ENCODE measurements around the gene POR. TPM values are rescaled to one million over a fixed set of nuclear protein-coding genes. Genes with fewer than 3 reads are reported as not detected.

Gene POR
- polyA plus RNA-seq, 1 donor from 2014 or later, result 61.2 TPM

GRCh38 chr7:75995052-75995471 is 80.1 kb downstream of the POR start:
- no peaks in the 10 kb centered on the region for H3K27me3 ChIP-seq (ENCODE audit: insufficient read depth, low read depth, low read length)
- no peak overlapping the region for H3K27ac ChIP-seq (ENCODE audit: low read length)
- peak overlapping the region; percentile 99 for H3K4me3 ChIP-seq (ENCODE audit: low read length)
- H3K79me2 ChIP-seq (replicated peaks; ENCODE audit: insufficient read depth, low read length), result no peaks in the 10 kb centered on the region
- H4K20me1 ChIP-seq (ENCODE audit: insufficient read depth), result no peaks in the 10 kb centered on the region
- TF ChIP-seq RAD21 (conservative IDR thresholded peaks at IDR 0.05), result no peak
- no peaks in the 10 kb centered on the region for H3K9me3 ChIP-seq (ENCODE audit: low read length)
- no peaks in the 10 kb centered on the region for H3F3A ChIP-seq (ENCODE audit: insufficient read depth, low read length, poor library complexity, severe bottlenecking)
- H3K4me2 ChIP-seq (ENCODE audit: low read length), result peak overlapping the region; percentile 76
- no peaks in the 10 kb centered on the region for H3K36me3 ChIP-seq (ENCODE audit: insufficient read depth, low read length)
- peak overlapping the region; percentile 42 for H3K9ac ChIP-seq (ENCODE audit: low read length)
- no peaks in the 10 kb centered on the region for H3K9me2 ChIP-seq (ENCODE audit: insufficient read depth, low read length)
- peak overlapping the region; percentile 60 for H2AFZ ChIP-seq (ENCODE audit: low read depth, low read length)

DNA sequence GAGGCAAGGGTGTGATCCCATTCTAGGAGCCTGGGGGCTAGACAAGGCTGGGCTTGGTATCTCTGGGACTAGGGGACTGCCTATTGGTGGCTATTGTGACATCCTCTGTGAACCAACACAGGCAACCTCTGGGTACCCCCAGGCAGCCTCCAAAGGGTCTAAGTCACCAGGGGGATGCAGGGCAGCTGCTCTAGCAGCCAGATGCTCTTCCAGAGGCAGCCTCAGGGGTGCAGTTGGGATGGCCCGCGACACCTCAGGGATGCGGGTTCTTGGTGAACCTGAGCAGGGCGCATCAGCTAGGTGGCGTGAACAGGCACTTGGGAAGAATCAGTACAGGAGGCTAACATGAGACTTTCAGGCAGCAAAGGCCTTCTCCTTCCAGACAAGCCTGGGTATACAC is 81.0 kb downstream of the POR start:
- no peak overlapping the region for H3K27ac ChIP-seq (ENCODE audit: low read length)
- no peak overlapping the region for H3K4me2 ChIP-seq (ENCODE audit: low read length)
- H3K27me3 ChIP-seq (ENCODE audit: insufficient read depth, low read depth, low read length), result no peaks in the 10 kb centered on the region
- no peak overlapping the region for H2AFZ ChIP-seq (ENCODE audit: low read depth, low read length)
- no peaks in the 10 kb centered on the region for H3F3A ChIP-seq (ENCODE audit: insufficient read depth, low read length, poor library complexity, severe bottlenecking)
- H3K9me2 ChIP-seq (ENCODE audit: insufficient read depth, low read length), result no peaks in the 10 kb centered on the region
- no peak overlapping the region for H3K9ac ChIP-seq (ENCODE audit: low read length)
- H4K20me1 ChIP-seq (ENCODE audit: insufficient read depth), result no peaks in the 10 kb centered on the region
- peaks cover 5% of the 10 kb centered on the region for H3K36me3 ChIP-seq (ENCODE audit: insufficient read depth, low read length)
- no peaks in the 10 kb centered on the region for H3K79me2 ChIP-seq (replicated peaks; ENCODE audit: insufficient read depth, low read length)
- no peak overlapping the region for H3K4me3 ChIP-seq (ENCODE audit: low read length)
- no peak for TF ChIP-seq EP300 (conservative IDR thresholded peaks at IDR 0.05; ENCODE audit: poor library complexity, severe bottlenecking)
- no peak for TF ChIP-seq SMC3 (conservative IDR thresholded peaks at IDR 0.05; ENCODE audit: poor library complexity)
- no peak for TF ChIP-seq EZH2 (IDR thresholded peaks at IDR 0.05; ENCODE audit: borderline replicate concordance, insufficient read depth, low read length, poor library complexity, severe bottlenecking)
- TF ChIP-seq POLR2AphosphoS5 (IDR thresholded peaks at IDR 0.05), result no peak
- no peak for TF ChIP-seq RAD21 (conservative IDR thresholded peaks at IDR 0.05)
- no peak for TF ChIP-seq REST (IDR thresholded peaks at IDR 0.05; ENCODE audit: borderline replicate concordance)
- TF ChIP-seq TAF1 (IDR thresholded peaks at IDR 0.05; ENCODE audit: low read depth), result no peak
- TF ChIP-seq CTCF (IDR thresholded peaks at IDR 0.05; ENCODE audit: poor library complexity, severe bottlenecking), result no peak
- TF ChIP-seq MXI1 (conservative IDR thresholded peaks at IDR 0.05; ENCODE audit: poor library complexity, severe bottlenecking), result no peak
- no peaks in the 10 kb centered on the region for H3K9me3 ChIP-seq (ENCODE audit: low read length)

GRCh38 chr7:75996476-75996875 is 81.5 kb downstream of the POR start:
- Histone ChIP-seq H3K9me3 (ENCODE audit: low read length) (no peaks in the 10 kb centered on the region), H3K9me2 (ENCODE audit: insufficient read depth, low read length) (no peaks in the 10 kb centered on the region), H3K4me2 (ENCODE audit: low read length) (no peak overlapping the region), H3K9ac (ENCODE audit: low read length) (no peak overlapping the region), H2AFZ (ENCODE audit: low read depth, low read length) (no peak overlapping the region), H4K20me1 (ENCODE audit: insufficient read depth) (no peaks in the 10 kb centered on the region), H3K27ac (ENCODE audit: low read length) (no peak overlapping the region), H3F3A (ENCODE audit: insufficient read depth, low read length, poor library complexity, severe bottlenecking) (no peaks in the 10 kb centered on the region), H3K27me3 (ENCODE audit: insufficient read depth, low read depth, low read length) (no peaks in the 10 kb centered on the region), H3K79me2 (replicated peaks; ENCODE audit: insufficient read depth, low read length) (no peaks in the 10 kb centered on the region), H3K36me3 (ENCODE audit: insufficient read depth, low read length) (peaks cover 6% of the 10 kb centered on the region), H3K4me3 (ENCODE audit: low read length) (no peak overlapping the region)
- TF ChIP-seq MXI1 (conservative IDR thresholded peaks at IDR 0.05; ENCODE audit: poor library complexity, severe bottlenecking), result no peak
- TF ChIP-seq SMC3 (conservative IDR thresholded peaks at IDR 0.05; ENCODE audit: poor library complexity), result no peak
- TF ChIP-seq CTCF (IDR thresholded peaks at IDR 0.05; ENCODE audit: poor library complexity, severe bottlenecking), result no peak
- TF ChIP-seq EZH2 (IDR thresholded peaks at IDR 0.05; ENCODE audit: borderline replicate concordance, insufficient read depth, low read length, poor library complexity, severe bottlenecking), result no peak
- TF ChIP-seq POLR2AphosphoS5 (IDR thresholded peaks at IDR 0.05), result no peak
- no peak for TF ChIP-seq RAD21 (conservative IDR thresholded peaks at IDR 0.05)
- no peak for TF ChIP-seq TAF1 (IDR thresholded peaks at IDR 0.05; ENCODE audit: low read depth)
- TF ChIP-seq REST (IDR thresholded peaks at IDR 0.05; ENCODE audit: borderline replicate concordance), result no peak
- no peak for TF ChIP-seq EP300 (conservative IDR thresholded peaks at IDR 0.05; ENCODE audit: poor library complexity, severe bottlenecking)

All from neural cell (in vitro differentiated cells).